GM18505 (cell line): ENCODE data around the gene GPC6.

Source experiments
- ATAC-seq: cut with Tn5 transposase; IDR thresholded peaks from one replicate; pipeline ENCODE4 v1.9.1; 2021; ENCODE audit not compliant: unreplicated experiment
- POLR2A ChIP-seq: IDR thresholded peaks from 4 replicates; pipeline ENCODE4 v1.6.1; 2011; ENCODE audit warnings: borderline replicate concordance; ENCODE audit not compliant: insufficient read depth, insufficient read length; ENCODE audit errors: extremely low read depth

GPC6 gene

DNA sequence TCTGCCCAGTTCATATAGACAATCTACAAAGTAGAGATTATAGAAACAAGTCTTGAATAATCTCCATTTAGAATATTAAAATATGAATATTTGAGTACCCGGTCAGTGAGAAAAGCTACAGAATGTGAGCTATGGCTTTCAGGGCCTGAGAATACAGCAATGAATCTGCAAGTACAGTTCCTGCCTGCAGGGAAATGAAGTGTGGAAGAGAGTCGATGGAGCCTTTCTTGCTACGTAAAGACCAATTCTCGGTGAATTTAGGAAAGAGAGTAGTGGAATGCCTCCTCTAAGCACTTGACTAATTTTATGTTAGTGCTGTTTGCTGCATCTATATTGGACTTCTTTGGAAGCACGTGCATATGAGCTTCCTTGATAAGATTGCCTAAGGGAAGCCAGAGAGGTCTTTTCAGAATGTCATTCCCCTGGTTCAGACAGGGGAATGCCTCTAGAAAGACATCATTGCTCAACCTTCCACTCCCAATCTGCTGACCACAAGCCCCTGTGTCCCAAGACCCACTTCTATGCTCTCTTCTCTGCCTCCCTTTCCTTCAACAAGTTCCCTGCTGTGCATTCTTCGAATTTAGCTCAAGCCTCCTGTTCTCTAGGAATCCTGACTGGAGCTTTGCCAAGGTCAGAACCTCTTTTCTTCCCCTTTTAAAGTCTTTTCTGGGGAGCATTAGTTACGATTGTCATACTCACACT lies 41.9 kb downstream of the GPC6 start:
- no peak for TF ChIP-seq POLR2A
- no peak for ATAC-seq

DNA sequence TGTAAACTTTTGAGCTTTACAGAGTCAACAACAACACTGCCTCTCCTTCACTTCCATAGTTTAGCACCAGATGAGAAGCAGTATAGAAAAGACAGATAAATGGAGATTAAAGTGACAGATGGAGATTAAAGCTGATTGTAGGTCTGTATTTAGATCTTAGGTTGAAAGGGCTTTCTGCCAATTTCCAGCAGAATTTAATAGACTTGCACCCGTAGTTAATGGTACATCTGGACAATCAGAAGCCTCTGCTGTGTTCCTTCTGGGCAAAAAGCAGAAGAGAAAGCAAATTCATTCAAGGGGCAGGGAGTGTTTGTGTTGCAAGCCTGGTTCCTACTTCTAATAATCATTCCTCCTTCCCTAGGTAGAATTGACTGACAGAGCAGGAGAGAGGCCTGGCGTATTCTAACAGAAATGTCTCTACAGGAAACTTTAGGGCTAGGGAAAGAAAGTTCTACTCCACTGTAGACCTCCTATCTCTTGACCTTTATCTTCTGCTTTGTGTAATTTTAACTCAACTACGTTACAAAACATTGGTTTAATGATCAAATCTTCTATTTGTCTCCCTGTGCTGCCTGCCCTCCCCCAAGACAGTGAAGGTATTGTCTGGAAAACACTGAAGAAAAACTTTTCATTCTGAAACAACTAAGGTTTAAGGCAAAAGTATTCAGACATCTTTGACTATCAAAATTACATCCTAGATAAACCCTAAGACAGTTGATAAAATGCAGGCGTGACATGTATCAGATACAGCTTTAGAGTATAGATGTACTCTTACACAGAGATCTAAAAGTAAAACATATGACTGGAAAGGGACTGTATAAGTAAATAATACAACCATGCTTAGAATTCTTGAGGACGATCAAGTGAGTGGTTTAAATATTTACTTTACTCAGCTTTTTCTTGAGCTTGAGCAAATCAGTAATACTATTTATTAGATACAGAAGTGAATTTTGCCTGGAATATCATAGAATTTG lies 44.4 kb downstream of the GPC6 start:
- no peak for ATAC-seq
- TF ChIP-seq POLR2A: no peak

DNA sequence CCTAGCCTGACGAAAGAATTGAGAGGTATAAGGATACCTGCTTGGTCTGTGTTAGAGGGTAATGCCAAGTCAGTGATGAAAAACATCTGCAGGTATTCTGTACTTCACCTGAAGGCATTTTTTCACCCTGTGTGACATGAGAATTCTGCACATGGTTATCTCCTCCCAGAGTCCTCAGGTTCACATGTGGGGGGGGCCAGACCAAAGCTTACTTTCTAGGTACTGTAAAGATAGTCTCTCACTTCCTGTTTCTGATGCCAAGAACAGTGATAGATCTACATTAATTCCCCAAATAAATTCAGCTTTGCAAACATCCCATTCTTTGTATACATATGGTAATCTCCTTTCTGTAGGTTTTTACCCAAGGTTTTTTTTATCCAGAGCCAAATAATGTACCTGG lies 53.4 kb downstream of the GPC6 start:
- no peak for ATAC-seq
- no peak for TF ChIP-seq POLR2A

DNA sequence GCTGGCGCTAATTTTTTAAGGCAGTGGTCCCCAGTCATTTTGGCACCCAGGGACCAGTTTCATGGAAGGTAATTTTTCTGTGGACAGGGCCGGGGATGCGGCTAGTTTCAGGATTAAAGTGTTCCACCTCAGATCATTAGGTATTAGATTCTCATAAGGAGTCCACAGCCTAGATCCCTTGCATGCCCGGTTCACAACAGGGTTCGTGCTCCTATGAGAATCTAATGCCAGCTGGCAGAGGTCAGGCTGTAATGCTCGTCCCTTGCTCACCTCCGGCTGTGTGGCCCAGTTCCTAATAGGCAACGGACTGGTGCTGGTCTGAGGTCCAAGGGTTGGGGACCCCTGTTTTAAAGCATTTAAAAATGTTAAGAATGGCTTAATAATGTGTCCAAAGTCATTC lies 54.1 kb downstream of the GPC6 start:
- TF ChIP-seq POLR2A: no peak
- ATAC-seq: no peak

DNA sequence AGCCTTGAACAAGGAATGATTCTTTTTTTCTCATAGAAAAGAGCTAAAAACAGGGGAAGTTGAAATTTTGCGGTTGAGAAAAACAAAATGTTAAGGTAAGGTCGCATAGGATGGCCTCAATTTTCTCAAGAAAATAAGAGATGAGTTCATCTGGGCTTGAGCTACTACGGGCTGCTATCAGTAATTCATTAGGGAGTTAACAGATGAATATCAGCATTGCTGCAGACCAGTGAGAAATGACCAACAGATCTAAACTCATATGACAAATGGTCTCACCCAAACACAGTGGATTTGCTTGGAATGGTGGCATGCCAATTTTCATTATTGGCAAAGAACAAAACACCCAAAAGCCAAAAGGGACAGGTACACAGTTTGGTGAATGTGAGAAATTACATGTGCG lies 56.6 kb downstream of the GPC6 start:
- ATAC-seq: no peak
- no peak for TF ChIP-seq POLR2A

DNA sequence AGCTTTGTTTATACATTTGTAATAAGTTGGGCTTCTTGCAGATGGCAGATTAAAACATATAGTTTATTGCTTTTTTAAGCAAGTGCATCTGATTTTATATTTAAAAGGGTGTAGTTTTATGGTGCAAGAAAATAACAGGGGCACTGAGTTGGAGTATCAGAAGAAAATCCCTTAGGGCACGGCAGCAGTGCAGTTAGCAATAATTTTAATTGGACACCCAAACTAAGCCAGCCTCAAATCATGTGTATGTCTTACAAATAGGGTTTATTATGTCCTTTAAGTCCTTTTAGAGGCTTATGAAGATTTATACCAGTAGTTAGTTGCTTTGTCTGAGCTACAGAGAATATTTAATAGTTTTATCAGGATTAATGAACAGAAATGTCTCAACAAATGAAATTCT lies 57.5 kb downstream of the GPC6 start:
- ATAC-seq: no peak
- no peak for TF ChIP-seq POLR2A

DNA sequence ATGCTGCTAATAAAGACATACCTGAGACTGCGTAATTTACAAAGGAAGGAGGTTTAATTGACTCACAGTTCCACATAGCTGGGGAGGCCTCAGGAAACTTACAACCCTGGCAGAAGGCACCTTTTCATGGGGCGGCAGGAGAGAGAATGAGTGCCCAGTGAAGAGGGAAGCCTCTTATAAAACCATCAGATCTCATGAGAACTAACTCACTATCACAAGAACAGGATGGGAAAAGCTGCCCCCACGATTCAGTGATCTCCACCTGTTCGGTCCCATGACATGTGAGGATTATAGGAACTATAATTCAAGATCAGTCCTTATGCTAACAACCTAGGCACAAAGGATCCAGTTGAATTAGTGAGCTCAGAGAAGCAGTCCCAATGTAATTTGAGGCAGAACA lies 59.4 kb downstream of the GPC6 start:
- no peak for TF ChIP-seq POLR2A
- no peak for ATAC-seq

DNA sequence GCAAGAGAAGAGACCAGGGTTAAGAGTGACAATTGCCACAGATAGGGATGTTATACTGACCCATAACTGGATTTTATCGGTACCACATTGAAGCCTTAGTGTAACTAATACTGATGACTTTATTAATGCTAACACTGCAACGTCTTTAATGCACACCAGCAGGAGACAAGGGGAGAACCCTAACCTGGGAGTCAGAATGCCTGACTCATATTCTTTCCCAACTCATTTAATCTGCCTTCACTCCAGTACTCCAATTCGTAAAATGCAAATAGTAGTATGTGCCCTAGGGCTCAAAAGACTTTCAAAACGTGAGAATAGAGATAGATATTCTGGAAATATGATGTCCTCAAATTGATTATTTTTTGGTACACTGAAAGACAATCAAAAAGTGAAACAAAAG lies 62.4 kb downstream of the GPC6 start:
- ATAC-seq: no peak
- no peak for TF ChIP-seq POLR2A

DNA sequence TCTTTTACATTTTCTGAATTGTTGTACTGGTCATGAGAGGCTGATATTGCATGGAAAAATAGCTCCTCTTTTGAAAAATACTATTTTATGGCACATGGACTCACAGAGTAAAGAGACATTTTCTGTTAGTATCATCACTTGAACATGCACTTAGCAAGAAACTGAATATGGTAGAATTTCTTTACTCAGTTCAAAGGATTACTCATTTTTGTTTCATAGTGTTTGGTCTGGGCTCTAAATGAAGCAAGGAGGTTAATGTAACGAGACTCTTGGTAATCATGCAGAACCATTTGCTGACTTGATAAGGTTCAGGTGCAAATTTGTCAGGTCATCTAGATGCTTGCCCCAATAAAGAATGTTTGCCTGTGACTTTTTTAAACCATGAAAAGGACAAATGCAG lies 63.2 kb downstream of the GPC6 start:
- TF ChIP-seq POLR2A: no peak
- ATAC-seq: no peak

DNA sequence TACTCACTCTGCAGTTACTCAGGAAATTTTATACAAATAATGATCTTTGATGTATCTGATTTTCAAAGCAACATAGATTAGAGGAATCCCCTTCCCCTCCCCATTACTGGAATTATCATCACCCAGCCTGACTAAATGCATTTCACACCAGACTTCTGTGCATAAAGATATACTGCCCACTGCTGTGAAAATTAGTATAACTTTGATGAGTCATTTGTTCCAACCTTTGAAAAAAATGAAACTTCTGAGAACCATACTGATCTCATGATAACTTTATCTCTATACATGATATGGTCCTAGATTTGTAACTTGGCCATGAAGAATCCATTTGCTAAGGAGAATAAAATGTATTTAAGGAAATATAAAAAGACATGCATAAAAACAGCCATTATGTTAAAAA lies 63.9 kb downstream of the GPC6 start:
- ATAC-seq: no peak
- TF ChIP-seq POLR2A: no peak

DNA sequence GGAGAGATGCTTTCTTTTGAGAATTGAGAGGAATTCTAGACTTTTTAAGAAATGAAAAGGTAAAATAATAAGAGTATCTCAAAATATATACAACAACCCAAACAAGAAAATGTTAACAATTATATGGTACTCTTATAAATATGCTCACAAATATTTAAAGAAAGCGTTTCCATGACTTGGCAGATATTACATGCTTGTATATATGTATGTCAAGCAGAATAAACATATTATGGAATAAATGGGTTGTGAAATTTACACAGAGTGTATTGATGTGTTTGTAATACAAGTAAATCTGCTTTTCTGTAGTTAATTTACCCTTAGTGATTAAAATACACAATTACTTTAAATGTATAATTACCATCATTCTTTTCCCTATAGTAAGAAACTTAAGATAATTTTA lies 65.8 kb downstream of the GPC6 start:
- TF ChIP-seq POLR2A: no peak
- no peak for ATAC-seq

DNA sequence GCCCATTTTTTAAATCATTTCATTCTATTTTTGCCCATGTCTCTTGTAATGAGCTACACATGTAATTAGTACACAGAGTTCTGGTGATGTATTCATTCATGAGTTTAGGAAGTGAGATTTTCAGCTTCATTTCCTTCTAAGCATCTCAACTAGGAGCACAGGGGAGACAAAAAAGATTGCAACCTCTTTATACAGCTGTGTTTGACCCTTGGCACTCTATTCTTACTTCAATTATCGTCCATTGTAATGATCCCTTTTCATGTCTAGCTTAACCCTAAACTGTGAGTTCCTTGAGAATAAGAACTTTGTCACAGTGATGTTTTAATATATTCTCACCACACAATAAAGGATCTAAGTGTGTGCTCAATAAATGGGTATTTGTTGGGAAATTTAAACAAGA lies 67.1 kb downstream of the GPC6 start:
- no peak for TF ChIP-seq POLR2A
- no peak for ATAC-seq

DNA sequence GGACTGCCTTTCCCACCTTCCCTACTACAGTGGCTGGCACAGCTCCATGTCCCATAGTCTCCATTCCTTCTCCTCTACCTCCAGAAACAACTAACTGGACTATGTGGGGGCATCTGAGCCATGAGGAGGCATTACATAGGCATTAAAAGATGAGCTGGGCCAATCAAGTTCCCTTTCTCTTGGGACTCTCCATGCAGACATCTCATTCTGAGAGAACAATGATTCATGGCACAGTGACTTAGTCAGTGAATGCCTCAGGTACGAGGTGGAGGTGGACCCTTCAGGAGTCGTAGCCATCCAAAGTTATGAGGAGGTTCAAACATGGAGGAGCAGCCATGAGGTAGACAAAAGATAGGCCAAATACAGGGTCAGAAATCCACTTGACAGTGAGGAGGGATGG lies 70.0 kb downstream of the GPC6 start:
- no peak for TF ChIP-seq POLR2A
- ATAC-seq: no peak

DNA sequence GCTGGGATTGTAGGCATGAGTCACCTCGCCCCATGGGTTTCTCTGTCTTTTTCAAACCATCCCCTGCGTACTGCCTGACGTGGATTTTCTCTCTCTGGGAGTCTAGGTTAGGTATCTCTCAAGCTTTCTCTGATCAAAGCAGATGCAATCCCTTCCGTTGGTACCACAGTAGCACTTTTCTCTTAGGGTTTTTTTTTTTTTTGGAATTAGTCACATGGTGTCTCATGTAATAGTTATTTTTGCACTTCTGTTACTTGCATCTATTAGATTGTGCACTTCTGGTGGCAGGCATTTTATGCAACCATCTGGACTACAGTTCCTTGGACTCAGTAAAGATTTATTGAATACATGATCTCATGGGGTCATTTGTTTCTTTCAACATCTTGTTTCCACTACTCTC lies 72.1 kb downstream of the GPC6 start:
- no peak for TF ChIP-seq POLR2A
- ATAC-seq: no peak

DNA sequence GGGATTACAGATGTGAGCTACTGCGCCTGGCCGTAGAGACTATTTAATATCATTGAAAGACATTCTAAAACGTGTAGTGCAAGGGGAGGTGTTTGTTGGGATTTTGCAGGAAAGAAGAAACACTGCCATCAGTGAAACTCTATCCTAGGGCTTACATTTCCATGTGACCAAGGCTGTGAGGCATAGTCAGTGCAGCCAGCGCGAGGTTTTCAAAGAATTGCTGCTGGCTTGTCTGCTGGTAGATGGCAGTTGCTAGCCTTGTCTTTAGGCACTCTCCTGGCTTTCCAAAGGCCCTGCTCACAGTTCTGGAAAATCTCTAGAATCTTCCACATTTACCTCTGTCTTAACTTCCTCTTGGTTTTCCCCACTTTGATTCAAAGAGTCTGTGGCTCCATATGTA lies 77.5 kb downstream of the GPC6 start:
- TF ChIP-seq POLR2A: no peak
- no peak for ATAC-seq
